CD4-positive, alpha-beta T cell (primary cell): ENCODE results near the gene VAV2. TPM values are rescaled to one million over a fixed set of nuclear protein-coding genes. Genes with fewer than 3 reads are reported as not detected.

Experiments
- ATAC-seq: fragments of 200-7000 bp; cut with Tn5 transposase; one replicate; pipeline ENCODE4 v1.10.0; 2022; ENCODE audit warnings: mild to moderate bottlenecking; ENCODE audit not compliant: poor library complexity
- CTCF ChIA-PET: fragments of 350-600 bp; sonication (Branson Sonifier 250); formaldehyde crosslinking; loops from one replicate; lab custom pipeline; 2021; ENCODE audit warnings: antibody characterized with exemption, inconsistent platforms; lab: Charles Lee
- POLR2A ChIA-PET: fragments of 350-600 bp; sonication (Branson Sonifier 250); formaldehyde crosslinking; loops from one replicate; lab custom pipeline; 2021; ENCODE audit warnings: antibody characterized with exemption, inconsistent platforms; lab: Charles Lee
- DNase-seq, 14 experiments: peaks; one replicate each; pipeline ENCODE4 v3.0.0-alpha.2; 2013 to 2020; ENCODE audit warnings: mixed read lengths in 2 of 14
- H3K27ac ChIP-seq, 2 donors: one replicate each; pipeline versions ENCODE4 v1.5.1 to v1.7.0; 2013; ENCODE audit warnings: low read length in 2 of 2, low read depth in 1 of 2, mild to moderate bottlenecking in 1 of 2
- H3K27me3 ChIP-seq, 2 experiments: 1 replicate in 1 of 2; 2 replicates in 1 of 2; pipeline versions ENCODE4 v1.6.1 to v1.7.0; 2013; ENCODE audit warnings: low read length in 2 of 2, control low read depth in 1 of 2, mild to moderate bottlenecking in 1 of 2, moderate library complexity in 1 of 2; ENCODE audit not compliant: insufficient read depth in 2 of 2, control insufficient read depth in 1 of 2
- H3K36me3 ChIP-seq: one replicate; pipeline ENCODE4 v1.6.1; 2013; ENCODE audit warnings: low read length, control low read depth; ENCODE audit not compliant: insufficient read depth
- H3K4me1 ChIP-seq: one replicate; pipeline ENCODE4 v1.6.1; 2013; ENCODE audit warnings: low read length, control low read depth; ENCODE audit not compliant: insufficient read depth
- H3K4me3 ChIP-seq: one replicate; pipeline ENCODE4 v1.5.1; 2013; ENCODE audit warnings: mild to moderate bottlenecking, low read length, moderate library complexity
- H3K9me3 ChIP-seq, 2 experiments: 1 replicate in 1 of 2; 2 replicates in 1 of 2; pipeline versions ENCODE4 v1.6.1 to v1.7.0; 2013; ENCODE audit warnings: low read length in 2 of 2, mild to moderate bottlenecking in 2 of 2, control low read depth in 1 of 2, moderate library complexity in 1 of 2; ENCODE audit not compliant: control insufficient read depth in 1 of 2, insufficient read depth in 1 of 2
- H3K27ac Mint-ChIP-seq: one replicate; pipeline ENCODE4 v1.8.0; 2020; ENCODE audit warnings: mixed read lengths
- H3K27me3 Mint-ChIP-seq: one replicate; pipeline ENCODE4 v1.8.0; 2021; ENCODE audit warnings: mixed read lengths
- H3K36me3 Mint-ChIP-seq: one replicate; pipeline ENCODE4 v1.8.0; 2021; ENCODE audit warnings: low read depth, mixed read lengths
- H3K4me1 Mint-ChIP-seq: one replicate; pipeline ENCODE4 v1.8.0; 2021; ENCODE audit warnings: low read depth, mixed read lengths
- H3K4me3 Mint-ChIP-seq: one replicate; pipeline ENCODE4 v1.8.0; 2020; ENCODE audit warnings: mild to moderate bottlenecking, mixed read lengths
- H3K9me3 Mint-ChIP-seq: one replicate; pipeline ENCODE4 v1.8.0; 2020; ENCODE audit warnings: mixed read lengths
- intact Hi-C, 2 experiments: fragments of 100-400 bp; cut with DNase I in 1 of 2; cut with micrococcal nuclease in 1 of 2; formaldehyde crosslinking; loops; one replicate each; pipeline versions ENCODE4 v1.15.1 to v1.9.0; 2023 to 2025; cut with DNase I, micrococcal nuclease
- total RNA-seq, 174 experiments: library from RNA in 2 of 174; stranded (reverse) in 2 of 174; gene quantifications; one replicate each; pipeline ENCODE4 v1.2.3 and lab custom pipeline; 2021 to 2026
- TF ChIP-seq, protein P1 (sequence below): fragments of 200-600 bp; IDR thresholded peaks from one replicate; pipeline ENCODE4 v1.8.0; 2022; ENCODE audit warnings: antibody characterized with exemption, mild to moderate bottlenecking

The VAV2 gene
- total RNA-seq, 2 experiments from 2014 or later: 1.6 to 1.7 TPM

DNA sequence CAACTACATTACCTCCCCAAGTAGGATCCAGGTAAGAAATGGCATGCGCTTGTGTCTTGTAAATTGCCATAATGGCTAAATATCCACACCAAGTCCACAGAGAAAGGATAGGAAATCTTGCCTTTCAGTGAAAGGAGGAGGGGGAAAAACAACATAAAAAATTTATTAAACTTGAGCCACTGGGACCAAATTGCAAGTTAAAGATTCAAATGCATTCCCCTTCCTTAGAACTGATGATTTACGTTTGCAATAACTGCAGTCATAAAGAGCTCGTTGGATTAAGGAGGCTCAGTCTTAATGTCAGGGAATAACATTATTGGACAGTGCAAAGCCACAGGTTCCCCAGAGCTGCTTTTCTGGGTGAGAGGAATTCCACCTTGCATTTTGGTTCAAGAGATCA lies 161.4 kb downstream of the VAV2 start:
- no peaks in the 10 kb centered on the region for H3K9me3 ChIP-seq
- Mint-ChIP-seq H3K27ac (no peak overlapping the region), H3K4me1 (no peaks in the 10 kb centered on the region), H3K9me3 (no peaks in the 10 kb centered on the region), H3K27me3 (no peaks in the 10 kb centered on the region), H3K4me3 (no peak overlapping the region), H3K36me3 (no peaks in the 10 kb centered on the region)
- no peak for ATAC-seq
- no peaks in the 10 kb centered on the region for H3K27me3 ChIP-seq
- ChIA-PET CTCF (no interaction called here), POLR2A (no interaction called here)
- H3K4me3 ChIP-seq: no peak overlapping the region
- DNase-seq: no peak
- intact Hi-C loops: no loop called here
- no peaks in the 10 kb centered on the region for H3K4me1 ChIP-seq
- no peak overlapping the region for H3K27ac ChIP-seq
- H3K36me3 ChIP-seq: no peaks in the 10 kb centered on the region
- TF ChIP-seq, protein P1, sequence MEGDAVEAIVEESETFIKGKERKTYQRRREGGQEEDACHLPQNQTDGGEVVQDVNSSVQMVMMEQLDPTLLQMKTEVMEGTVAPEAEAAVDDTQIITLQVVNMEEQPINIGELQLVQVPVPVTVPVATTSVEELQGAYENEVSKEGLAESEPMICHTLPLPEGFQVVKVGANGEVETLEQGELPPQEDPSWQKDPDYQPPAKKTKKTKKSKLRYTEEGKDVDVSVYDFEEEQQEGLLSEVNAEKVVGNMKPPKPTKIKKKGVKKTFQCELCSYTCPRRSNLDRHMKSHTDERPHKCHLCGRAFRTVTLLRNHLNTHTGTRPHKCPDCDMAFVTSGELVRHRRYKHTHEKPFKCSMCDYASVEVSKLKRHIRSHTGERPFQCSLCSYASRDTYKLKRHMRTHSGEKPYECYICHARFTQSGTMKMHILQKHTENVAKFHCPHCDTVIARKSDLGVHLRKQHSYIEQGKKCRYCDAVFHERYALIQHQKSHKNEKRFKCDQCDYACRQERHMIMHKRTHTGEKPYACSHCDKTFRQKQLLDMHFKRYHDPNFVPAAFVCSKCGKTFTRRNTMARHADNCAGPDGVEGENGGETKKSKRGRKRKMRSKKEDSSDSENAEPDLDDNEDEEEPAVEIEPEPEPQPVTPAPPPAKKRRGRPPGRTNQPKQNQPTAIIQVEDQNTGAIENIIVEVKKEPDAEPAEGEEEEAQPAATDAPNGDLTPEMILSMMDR: no peak

DNA sequence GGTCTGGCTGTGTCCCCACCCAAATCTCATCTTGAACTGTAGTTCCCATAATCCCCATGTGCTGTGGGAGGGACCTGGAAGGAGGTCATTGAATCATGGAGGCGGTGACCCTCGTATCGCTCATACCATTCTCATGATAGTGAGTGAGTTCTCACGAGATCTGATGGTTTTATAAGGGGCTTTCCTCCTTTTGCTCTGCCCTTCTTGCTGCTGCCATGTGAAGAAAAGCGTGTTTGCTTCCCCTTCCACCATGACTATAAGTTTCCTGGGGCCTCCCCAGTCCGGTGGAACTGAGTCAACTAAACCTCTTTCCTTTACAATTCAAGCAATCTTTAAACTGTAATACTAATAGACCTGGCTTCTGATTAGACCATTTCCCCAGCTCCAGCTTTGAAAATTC lies 161.8 kb downstream of the VAV2 start:
- intact Hi-C loops: no loop called here
- Mint-ChIP-seq H3K27me3 (no peaks in the 10 kb centered on the region), H3K9me3 (no peaks in the 10 kb centered on the region), H3K4me3 (no peak overlapping the region), H3K4me1 (no peaks in the 10 kb centered on the region), H3K36me3 (no peaks in the 10 kb centered on the region), H3K27ac (no peak overlapping the region)
- H3K9me3 ChIP-seq: no peaks in the 10 kb centered on the region
- TF ChIP-seq, protein P1: no peak
- no peaks in the 10 kb centered on the region for H3K36me3 ChIP-seq
- CTCF ChIA-PET: no interaction called here
- H3K4me3 ChIP-seq: no peak overlapping the region
- H3K4me1 ChIP-seq: no peaks in the 10 kb centered on the region
- DNase-seq (peak in 2 of 14 experiments; percentile 17 to 45), ATAC-seq (no peak)
- H3K27ac ChIP-seq: no peak overlapping the region
- POLR2A ChIA-PET: no interaction called here
- H3K27me3 ChIP-seq: no peaks in the 10 kb centered on the region

DNA sequence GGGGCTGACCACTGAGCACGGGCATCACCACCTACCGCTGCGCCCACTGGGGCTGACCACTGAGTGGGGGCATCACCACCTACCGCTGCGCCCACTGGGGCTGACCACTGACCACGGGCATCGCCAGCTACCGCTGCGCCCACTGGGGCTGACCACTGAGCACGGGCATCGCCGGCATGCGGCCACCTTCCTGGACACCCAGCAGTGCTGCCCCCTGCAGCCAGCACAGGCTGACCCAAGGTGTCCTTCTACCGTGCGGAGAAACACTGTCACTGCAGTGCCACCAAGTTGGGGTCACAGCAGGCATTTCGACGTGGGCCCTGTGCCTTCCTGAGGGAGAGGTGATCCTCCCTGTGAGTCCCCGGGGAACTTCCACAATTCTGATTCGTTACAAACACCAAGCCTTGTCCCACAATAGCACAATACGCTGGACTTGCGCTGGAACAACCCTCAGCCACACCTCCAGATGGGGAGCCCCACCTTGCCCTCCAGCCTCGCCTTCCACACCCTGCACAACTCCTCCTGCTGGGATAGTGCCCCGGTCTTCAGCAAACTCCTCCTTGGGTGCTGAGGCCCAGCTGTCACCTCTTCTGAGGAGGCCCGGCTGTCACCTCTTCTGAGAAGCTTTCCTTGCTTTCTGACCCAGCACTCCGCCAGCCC lies 163.7 kb downstream of the VAV2 start:
- DNase-seq: no peak
- H3K27ac Mint-ChIP-seq: no peak overlapping the region
- ATAC-seq: no peak
- H3K9me3 ChIP-seq: no peaks in the 10 kb centered on the region
- H3K36me3 Mint-ChIP-seq: no peaks in the 10 kb centered on the region
- no peak overlapping the region for H3K4me3 ChIP-seq
- TF ChIP-seq, protein P1: no peak
- H3K4me1 Mint-ChIP-seq: no peaks in the 10 kb centered on the region
- ChIA-PET CTCF (no interaction called here), POLR2A (no interaction called here)
- no peaks in the 10 kb centered on the region for H3K27me3 Mint-ChIP-seq
- no peaks in the 10 kb centered on the region for H3K9me3 Mint-ChIP-seq
- H3K36me3 ChIP-seq: no peaks in the 10 kb centered on the region
- intact Hi-C loops: no loop called here
- H3K4me1 ChIP-seq: no peaks in the 10 kb centered on the region
- no peak overlapping the region for H3K27ac ChIP-seq
- H3K4me3 Mint-ChIP-seq: no peak overlapping the region
- H3K27me3 ChIP-seq: no peaks in the 10 kb centered on the region
